Neuronal stem cell (in vitro differentiated cells): ENCODE measurements around the gene LIMD2.

Experiments
- DNase-seq: peaks from one replicate; pipeline ENCODE4 v3.0.0-alpha.2; 2013; ENCODE audit warnings: low spot score
- H2AFZ ChIP-seq: one replicate; pipeline ENCODE4 v1.6.1; 2013; ENCODE audit warnings: mild to moderate bottlenecking, low read length, inconsistent platforms
- H2AK5ac ChIP-seq: 2 replicates; pipeline ENCODE4 v1.6.1; 2013; ENCODE audit warnings: low read depth, mild to moderate bottlenecking, inconsistent platforms, low read length, moderate library complexity, mixed read lengths
- H2BK120ac ChIP-seq: 2 replicates; pipeline ENCODE4 v1.6.1; 2013; ENCODE audit warnings: low read depth, mild to moderate bottlenecking, inconsistent platforms, low read length, moderate library complexity, mixed read lengths
- H2BK12ac ChIP-seq: one replicate; pipeline ENCODE4 v1.6.1; 2013; ENCODE audit warnings: low read length, inconsistent platforms
- H2BK15ac ChIP-seq: 2 replicates; pipeline ENCODE4 v1.6.1; 2013; ENCODE audit warnings: mild to moderate bottlenecking, low read length, inconsistent platforms, mixed read lengths
- H2BK5ac ChIP-seq: one replicate; pipeline ENCODE4 v1.6.1; 2013; ENCODE audit warnings: inconsistent platforms, mild to moderate bottlenecking, low read length, moderate library complexity
- H3K14ac ChIP-seq: one replicate; pipeline ENCODE4 v1.6.1; 2013; ENCODE audit warnings: low read length, inconsistent platforms
- H3K18ac ChIP-seq: 2 replicates; pipeline ENCODE4 v1.6.1; 2013; ENCODE audit warnings: low read length, inconsistent platforms
- H3K23ac ChIP-seq: 2 replicates; pipeline ENCODE4 v1.6.1; 2013; ENCODE audit warnings: low read depth, mild to moderate bottlenecking, mixed read lengths, low read length, inconsistent platforms; ENCODE audit not compliant: poor library complexity
- H3K27ac ChIP-seq: replicated peaks from 3 replicates; pipeline ENCODE4 v1.5.1; 2013; ENCODE audit warnings: low read length, inconsistent platforms
- H3K27me3 ChIP-seq, 3 experiments: 2 replicates each; pipeline ENCODE4 v1.6.1; 2013; ENCODE audit warnings: low read length in 3 of 3, mild to moderate bottlenecking in 2 of 3, inconsistent platforms in 1 of 3, low read depth in 1 of 3, mixed read lengths in 1 of 3, moderate library complexity in 1 of 3; ENCODE audit not compliant: control insufficient read depth in 3 of 3, insufficient read depth in 3 of 3
- H3K36me3 ChIP-seq, 2 donors: replicated peaks in 1 of 2; 2 replicates each; pipeline ENCODE4 v1.6.1; 2013; ENCODE audit warnings: low read length in 2 of 2; ENCODE audit not compliant: control insufficient read depth in 2 of 2, insufficient read depth in 2 of 2
- H3K4ac ChIP-seq: 2 replicates; pipeline ENCODE4 v1.6.1; 2013; ENCODE audit warnings: inconsistent platforms, mild to moderate bottlenecking, low read length, moderate library complexity
- H3K4me1 ChIP-seq, 2 donors: 1 replicate in 1 of 2; 2 replicates in 1 of 2; pipeline ENCODE4 v1.6.1; 2013; ENCODE audit warnings: low read length in 2 of 2, low read depth in 1 of 2; ENCODE audit not compliant: control insufficient read depth in 2 of 2, insufficient read depth in 1 of 2
- H3K4me2 ChIP-seq: one replicate; pipeline ENCODE4 v1.6.1; 2013; ENCODE audit warnings: mild to moderate bottlenecking, low read length, inconsistent platforms; ENCODE audit not compliant: insufficient read depth, poor library complexity, severe bottlenecking
- H3K4me3 ChIP-seq, 2 donors: 2 replicates each; pipeline ENCODE4 v1.5.1; 2013; ENCODE audit warnings: low read length in 2 of 2, mild to moderate bottlenecking in 2 of 2, inconsistent platforms in 1 of 2, moderate library complexity in 1 of 2
- H3K79me1 ChIP-seq: one replicate; pipeline ENCODE4 v1.6.1; 2013; ENCODE audit warnings: low read depth, mild to moderate bottlenecking, inconsistent platforms, low read length, moderate library complexity
- H3K9ac ChIP-seq: one replicate; pipeline ENCODE4 v1.6.1; 2013; ENCODE audit warnings: mild to moderate bottlenecking, low read depth, low read length, inconsistent platforms; ENCODE audit not compliant: poor library complexity
- H3K9me3 ChIP-seq, 2 donors: replicated peaks in 1 of 2; 2 replicates each; pipeline versions ENCODE3 to v1.6.1; 2013; ENCODE audit warnings: low read length in 2 of 2, mild to moderate bottlenecking in 2 of 2, inconsistent platforms in 1 of 2, low read depth in 1 of 2, mixed read lengths in 1 of 2, moderate library complexity in 1 of 2; ENCODE audit not compliant: control insufficient read depth in 2 of 2, insufficient read depth in 1 of 2
- H4K8ac ChIP-seq: one replicate; pipeline ENCODE4 v1.6.1; 2013; ENCODE audit warnings: low read depth, mild to moderate bottlenecking, inconsistent platforms, low read length, moderate library complexity
- H4K91ac ChIP-seq: one replicate; pipeline ENCODE4 v1.6.1; 2013; ENCODE audit warnings: low read length, low read depth, mild to moderate bottlenecking, inconsistent platforms; ENCODE audit not compliant: poor library complexity
- WGBS, 2 donors: extraction: QIAGEN DNeasy Blood & Tissue Kit; methylation state at CpG; one replicate each; pipeline ENCODE4 v1.1.7; 2013; ENCODE audit warnings: missing lambda C conversion rate in 2 of 2, mixed read lengths in 1 of 2; ENCODE audit not compliant: insufficient read length in 2 of 2, insufficient replicate concordance in 1 of 2; ENCODE audit errors: extremely low coverage in 2 of 2; 5-methylcytosine and 5-hydroxymethylcytosine counted together

The LIMD2 gene

GRCh38 chr17:63686138-63686685 is 13.7 kb downstream of the LIMD2 start:
- H3K4me3 ChIP-seq: no peak overlapping the region
- no peak for DNase-seq
- no peak overlapping the region for H4K8ac ChIP-seq
- H3K36me3 ChIP-seq: peaks cover 28 to 90% of the 10 kb centered on the region in 2 donors
- H3K4me1 ChIP-seq: peaks cover 0 to 3% of the 10 kb centered on the region in 2 donors
- no peak overlapping the region for H3K27ac ChIP-seq
- H2BK120ac ChIP-seq: no peak overlapping the region
- H2BK12ac ChIP-seq: no peak overlapping the region
- H2BK15ac ChIP-seq: no peak overlapping the region
- H3K4ac ChIP-seq: no peak overlapping the region
- no peak overlapping the region for H4K91ac ChIP-seq
- H3K4me2 ChIP-seq: no peak overlapping the region
- H3K27me3 ChIP-seq: no peaks in the 10 kb centered on the region
- no peak overlapping the region for H3K23ac ChIP-seq
- H3K18ac ChIP-seq: no peak overlapping the region
- no peak overlapping the region for H2BK5ac ChIP-seq
- no peaks in the 10 kb centered on the region for H3K9me3 ChIP-seq
- no peak overlapping the region for H3K14ac ChIP-seq
- H3K9ac ChIP-seq: no peak overlapping the region
- H3K79me1 ChIP-seq: no peaks in the 10 kb centered on the region
- no CpG with 5 or more reads among the region's 3 CpGs for WGBS, 2 donors
- H2AK5ac ChIP-seq: no peak overlapping the region
- no peak overlapping the region for H2AFZ ChIP-seq

DNA sequence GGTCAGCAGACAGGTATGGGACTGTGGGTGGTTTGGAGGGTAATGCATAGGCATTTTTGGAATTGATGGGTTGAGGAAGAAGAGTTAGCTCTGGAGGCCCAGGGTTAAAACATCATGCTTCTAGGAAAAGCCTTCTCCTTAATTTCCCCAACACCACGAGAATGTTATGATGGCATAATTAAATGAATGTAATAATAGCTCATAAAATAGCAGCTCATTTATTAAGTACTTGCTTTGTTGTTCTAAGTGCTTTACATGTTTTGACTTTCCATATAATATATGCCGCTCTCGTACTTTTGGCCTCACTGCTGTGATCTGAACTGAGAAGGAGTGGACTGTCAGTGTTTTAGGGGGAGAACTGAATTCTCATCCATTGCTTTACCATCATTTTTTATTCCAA is 14.3 kb downstream of the LIMD2 start:
- peaks cover 0 to 3% of the 10 kb centered on the region in 2 donors for H3K4me1 ChIP-seq
- H4K8ac ChIP-seq: no peak overlapping the region
- H3K79me1 ChIP-seq: no peaks in the 10 kb centered on the region
- WGBS, 2 donors: no CpG with 5 or more reads among the region's 3 CpGs
- no peak overlapping the region for H2AFZ ChIP-seq
- no peak overlapping the region for H3K9ac ChIP-seq
- H3K4me2 ChIP-seq: no peak overlapping the region
- no peak overlapping the region for H2BK120ac ChIP-seq
- no peak overlapping the region for H3K18ac ChIP-seq
- no peak overlapping the region for H2BK12ac ChIP-seq
- H2AK5ac ChIP-seq: no peak overlapping the region
- H2BK5ac ChIP-seq: no peak overlapping the region
- no peaks in the 10 kb centered on the region for H3K9me3 ChIP-seq
- H3K14ac ChIP-seq: no peak overlapping the region
- no peak overlapping the region for H4K91ac ChIP-seq
- no peak overlapping the region for H2BK15ac ChIP-seq
- no peak overlapping the region for H3K27ac ChIP-seq
- H3K27me3 ChIP-seq: no peaks in the 10 kb centered on the region
- no peak overlapping the region for H3K4me3 ChIP-seq
- H3K4ac ChIP-seq: no peak overlapping the region
- no peak for DNase-seq
- peaks cover 22 to 83% of the 10 kb centered on the region in 2 donors for H3K36me3 ChIP-seq
- H3K23ac ChIP-seq: no peak overlapping the region

GRCh38 chr17:63685041-63685440 is 14.9 kb downstream of the LIMD2 start:
- Histone ChIP-seq H3K27ac (no peak overlapping the region), H3K4me1 (peaks cover 0 to 3% of the 10 kb centered on the region in 2 donors), H3K9ac (no peak overlapping the region), H3K9me3 (no peaks in the 10 kb centered on the region), H4K8ac (no peak overlapping the region), H2AFZ (no peak overlapping the region), H3K23ac (no peak overlapping the region), H2BK15ac (no peak overlapping the region), H3K79me1 (no peaks in the 10 kb centered on the region), H2AK5ac (no peak overlapping the region), H3K4me3 (no peak overlapping the region), H2BK12ac (no peak overlapping the region), H3K18ac (no peak overlapping the region), H3K36me3 (peaks cover 20 to 83% of the 10 kb centered on the region in 2 donors), H3K4me2 (no peak overlapping the region), H4K91ac (no peak overlapping the region), H2BK120ac (no peak overlapping the region), H3K27me3 (no peaks in the 10 kb centered on the region), H3K4ac (no peak overlapping the region), H2BK5ac (no peak overlapping the region), H3K14ac (no peak overlapping the region)
- WGBS, 2 donors: no CpG with 5 or more reads among the region's 2 CpGs
- no peak for DNase-seq

DNA sequence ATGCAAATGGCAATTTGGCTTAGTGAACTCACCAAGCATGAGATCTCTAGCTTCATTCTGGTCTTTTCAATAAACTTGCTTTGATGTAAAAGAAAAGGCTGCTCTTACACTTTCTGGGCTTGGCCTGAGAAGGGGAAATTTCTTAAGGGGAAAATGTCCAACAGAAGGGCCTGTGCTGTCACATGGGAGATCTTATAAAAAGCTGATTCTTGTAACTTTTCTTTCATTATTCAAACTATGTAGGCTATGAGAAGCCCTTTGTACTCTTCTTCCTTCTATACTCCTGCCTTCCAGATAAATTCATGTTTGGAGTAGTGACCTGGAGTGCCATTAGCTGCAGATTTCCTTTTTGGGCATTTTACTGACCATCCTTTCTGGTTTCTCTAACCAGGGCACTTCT is 16.9 kb downstream of the LIMD2 start:
- Histone ChIP-seq H2BK120ac (no peak overlapping the region), H2AFZ (no peak overlapping the region), H3K4ac (no peak overlapping the region), H3K4me2 (no peak overlapping the region), H4K91ac (no peak overlapping the region), H3K36me3 (peaks cover 12 to 68% of the 10 kb centered on the region in 2 donors), H3K9ac (no peak overlapping the region), H3K4me3 (no peak overlapping the region), H3K9me3 (no peaks in the 10 kb centered on the region), H3K79me1 (no peaks in the 10 kb centered on the region), H3K27ac (no peak overlapping the region), H2AK5ac (no peak overlapping the region), H3K23ac (no peak overlapping the region), H2BK12ac (no peak overlapping the region), H2BK15ac (no peak overlapping the region), H3K27me3 (no peaks in the 10 kb centered on the region), H2BK5ac (no peak overlapping the region), H4K8ac (no peak overlapping the region), H3K18ac (no peak overlapping the region), H3K4me1 (peaks cover 0 to 3% of the 10 kb centered on the region in 2 donors), H3K14ac (no peak overlapping the region)
- DNase-seq: no peak
